Measurements from ENCODE around the gene NR1H4. TPM values are rescaled to one million over a fixed set of nuclear protein-coding genes. Genes with fewer than 3 reads are reported as not detected.

NR1H4 gene
- total and polyA plus RNA-seq, 2 of the 13 experiments (the other 11 are each of a cell fraction or from before 2014, with no cell fraction given), result 27.3 to 114 TPM

GRCh38 chr12:100591979-100592378, 118.3 kb downstream of the NR1H4 start (continued):
- TF ChIP-seq ZNF318 (CRISPR knock-in tag; IDR thresholded peaks at IDR 0.05) (no peak), ZBTB33 (CRISPR knock-in tag; IDR thresholded peaks at IDR 0.05) (peak; percentile 90), ZNF644 (CRISPR knock-in tag; IDR thresholded peaks at IDR 0.05; ENCODE audit: low read depth) (0 out of 2 replicates have a peak, but pooled peaks have one; percentile 51), SAP130 (CRISPR knock-in tag; IDR thresholded peaks at IDR 0.05; ENCODE audit: low read depth) (peak; percentile 35; the same call in 1 of the 2 replicates), POGZ (CRISPR knock-in tag; IDR thresholded peaks at IDR 0.05) (0 out of 2 replicates have a peak, but pooled peaks have one; percentile 24), POLR2AphosphoS2 (IDR thresholded peaks at IDR 0.05; ENCODE audit: low read depth, low read length) (no peak), SOX13 (IDR thresholded peaks at IDR 0.05) (no peak), SOX13 (CRISPR knock-in tag; conservative IDR thresholded peaks at IDR 0.05 in 1 of 2, IDR thresholded peaks at IDR 0.05 in 1 of 2) (peak in 1 of 2 experiments; percentile 62; a peak in 2 of 4 replicates), ZNF441 (CRISPR knock-in tag; IDR thresholded peaks at IDR 0.05; ENCODE audit: borderline replicate concordance) (no peak), ZZZ3 (CRISPR knock-in tag; IDR thresholded peaks at IDR 0.05; ENCODE audit: borderline replicate concordance) (no peak)
